GM19025 (cell line): Measurements from ENCODE around the gene TBC1D32.
"Not testable (repeated sequence)": the region's sequence is repeated elsewhere in the genome, so short reads cannot be mapped to it uniquely, and the experiment has no call there.

Experiments used
- ATAC-seq: cut with Tn5 transposase; IDR thresholded peaks from one replicate; pipeline ENCODE4 v1.9.1; 2021; ENCODE audit warnings: mild to moderate bottlenecking, low read depth, moderate library complexity; ENCODE audit not compliant: unreplicated experiment

Gene TBC1D32

GRCh38 chr6:121236984-121237383 lies 97.3 kb downstream of the TBC1D32 start:
- no peak for ATAC-seq

- ATAC-seq: no peak
Measured at GRCh38 chr6:121235386-121235785, 98.9 kb downstream of the TBC1D32 start.

- ATAC-seq: no peak
Measured at GRCh38 chr6:121223930-121224329, 110.3 kb downstream of the TBC1D32 start.

GRCh38 chr6:121223212-121223611 lies 111.1 kb downstream of the TBC1D32 start:
- ATAC-seq: no peak

- no peak for ATAC-seq
Measured at GRCh38 chr6:121222656-121223055, 111.6 kb downstream of the TBC1D32 start.

DNA sequence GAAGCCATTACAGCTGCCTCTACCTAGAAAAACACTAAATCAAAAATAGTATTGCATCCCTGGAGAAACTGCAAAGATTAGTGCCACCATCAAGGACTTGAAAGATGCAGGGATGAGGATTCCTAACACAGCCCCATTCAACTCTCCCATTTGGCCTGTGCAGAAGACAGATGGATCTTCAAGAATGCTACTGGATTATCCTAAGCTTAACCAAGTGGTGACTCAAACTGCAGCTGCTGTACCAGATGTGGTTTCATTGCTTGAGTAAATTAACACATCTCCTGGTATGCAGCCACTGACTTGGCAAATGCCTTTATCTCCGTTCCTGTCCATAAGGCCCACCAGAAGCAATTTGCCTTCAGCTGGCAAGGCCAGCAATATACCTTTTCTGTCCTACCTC lies 117.4 kb downstream of the TBC1D32 start:
- ATAC-seq: no peak

DNA sequence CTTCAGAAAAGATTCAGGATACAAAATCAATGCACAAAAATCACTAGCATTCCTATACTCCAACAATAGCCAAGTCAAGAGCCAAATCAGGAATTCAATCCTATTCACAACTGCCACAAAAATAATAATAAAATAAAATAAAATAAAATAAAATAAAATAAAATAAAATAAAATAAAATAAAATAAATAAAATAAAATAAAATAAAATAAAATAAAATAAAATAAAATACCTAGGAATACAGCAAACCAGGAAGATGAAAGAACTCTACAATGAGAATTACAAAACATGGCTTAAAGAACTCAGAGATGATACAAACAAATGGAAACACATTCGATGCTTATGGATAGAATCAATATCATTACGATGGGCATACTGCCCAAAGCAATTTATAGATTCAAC lies 120.9 kb downstream of the TBC1D32 start:
- ATAC-seq: not testable (repeated sequence)

DNA sequence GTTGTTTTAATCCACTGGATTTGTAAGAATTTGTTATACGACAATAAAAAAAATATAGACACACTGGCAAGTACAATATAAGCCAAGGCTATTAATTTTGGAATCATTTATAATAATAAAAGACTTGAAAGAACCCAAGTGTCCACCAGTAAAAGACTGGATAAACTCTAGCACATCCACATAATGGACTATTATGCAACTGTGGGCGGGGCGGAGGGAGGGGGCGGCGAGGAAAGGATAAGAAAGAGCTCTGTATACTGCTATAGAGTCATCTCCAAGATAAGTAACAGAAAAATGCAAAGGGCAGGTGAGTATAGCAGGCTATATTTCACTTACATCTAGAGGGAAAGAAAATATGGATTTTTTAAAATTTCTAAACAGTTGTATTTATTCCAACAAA lies 123.3 kb downstream of the TBC1D32 start:
- no peak for ATAC-seq

- no peak for ATAC-seq
Measured at GRCh38 chr6:121205569-121205968, 128.7 kb downstream of the TBC1D32 start.

GRCh38 chr6:121201105-121201504 lies 133.2 kb downstream of the TBC1D32 start:
- no peak for ATAC-seq

GRCh38 chr6:121196042-121196441 lies 138.2 kb downstream of the TBC1D32 start:
- not testable (repeated sequence) for ATAC-seq

DNA sequence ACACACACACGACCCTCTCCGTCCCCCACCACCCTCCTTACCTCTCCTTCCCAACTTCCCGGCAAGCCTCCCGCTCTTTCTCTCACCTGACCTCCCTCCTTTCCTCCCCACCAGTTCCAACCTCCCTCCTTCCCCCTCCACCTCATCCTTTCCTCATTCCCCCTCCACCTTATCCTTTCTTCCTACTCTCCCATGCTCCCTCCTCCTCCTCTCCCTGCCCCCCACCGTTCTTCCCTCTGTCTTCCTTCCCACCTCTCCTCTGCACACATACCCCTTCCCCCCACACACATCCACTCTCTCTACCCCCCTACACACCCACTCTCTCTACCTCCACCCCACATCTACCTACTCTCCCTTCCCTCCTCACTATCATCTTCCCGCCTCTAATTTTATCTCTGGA lies 144.2 kb downstream of the TBC1D32 start:
- ATAC-seq: no peak

DNA sequence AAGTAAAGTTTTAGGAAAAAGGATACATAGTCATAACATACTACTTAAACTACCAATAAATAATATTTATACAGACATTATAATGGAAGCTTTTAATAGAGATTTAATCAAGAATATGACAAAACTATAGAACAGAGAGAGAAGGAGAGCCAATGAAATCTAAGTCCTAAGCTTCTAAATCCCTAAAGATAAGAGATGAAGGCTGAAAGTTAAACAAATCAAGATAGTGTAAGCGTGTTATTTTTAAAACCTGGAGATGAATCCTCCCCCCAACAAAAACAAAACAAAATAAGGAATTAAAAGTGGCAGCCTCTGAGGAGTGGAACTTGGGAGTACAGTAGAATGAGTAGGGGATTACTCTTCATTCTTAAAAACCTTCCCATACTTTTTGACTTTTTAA lies 145.9 kb downstream of the TBC1D32 start:
- no peak for ATAC-seq

DNA sequence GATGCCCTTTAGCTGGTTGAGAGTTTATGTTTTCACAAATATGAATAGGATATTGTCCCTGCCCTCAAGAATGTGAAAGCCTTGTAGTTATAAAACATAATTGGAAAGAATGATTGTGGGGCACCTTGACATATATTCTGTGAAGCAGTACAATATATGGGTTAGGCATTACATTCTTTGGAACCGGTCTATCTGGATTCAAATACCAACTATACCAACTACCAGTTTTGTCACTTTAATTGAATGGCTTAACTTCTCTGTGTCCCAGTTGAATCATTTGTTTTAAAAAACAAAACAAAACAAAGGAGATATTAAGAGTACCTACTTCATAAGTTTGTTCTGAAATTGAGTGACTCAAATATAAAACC lies 146.5 kb downstream of the TBC1D32 start:
- ATAC-seq: no peak

DNA sequence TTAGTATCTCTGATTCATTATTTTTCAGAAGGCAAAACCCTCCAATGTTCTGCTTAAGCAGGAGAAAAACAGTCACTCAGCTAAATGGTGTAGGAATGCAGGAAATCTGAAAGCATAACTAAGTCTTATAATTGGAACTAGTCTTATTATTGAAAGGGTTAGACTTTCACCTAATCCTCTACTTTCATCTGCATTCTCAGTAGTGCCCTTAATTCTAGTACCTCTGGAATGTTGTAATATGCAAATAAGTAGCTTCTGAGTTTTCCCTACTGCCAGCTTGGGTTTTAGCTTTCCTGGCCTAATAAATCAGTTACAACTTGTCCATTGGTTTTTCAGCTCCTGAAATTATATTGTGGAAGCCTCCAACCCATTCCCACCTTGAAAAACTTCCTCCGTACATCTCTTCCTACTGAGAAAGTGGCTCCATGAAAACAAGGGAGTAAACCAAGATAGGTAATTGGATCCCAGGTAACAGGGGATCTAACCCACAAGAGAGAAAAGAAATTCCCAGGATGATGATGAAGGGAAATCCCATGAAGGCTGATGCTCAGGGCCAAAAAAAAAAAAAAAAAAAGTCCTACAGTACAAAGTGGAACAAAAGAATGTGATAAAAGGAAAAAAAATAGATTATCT lies 147.0 kb downstream of the TBC1D32 start:
- no peak for ATAC-seq

DNA sequence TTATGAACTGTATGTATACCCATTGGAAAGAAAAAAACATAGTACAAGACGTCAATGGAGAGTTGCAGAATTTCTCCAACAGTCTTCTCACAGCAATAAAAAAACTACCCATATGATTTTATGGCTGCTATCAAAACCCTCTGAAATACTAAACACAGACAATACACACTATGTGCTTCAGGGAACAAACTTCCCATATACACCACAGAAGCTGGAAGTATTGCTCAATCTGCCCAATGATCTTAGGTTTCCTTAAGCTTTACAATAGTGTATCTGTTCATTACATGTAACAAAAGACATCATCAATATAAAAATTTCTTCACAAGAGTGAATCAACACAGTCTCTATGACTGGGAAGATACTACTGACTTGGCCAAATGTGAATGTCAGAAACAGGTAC lies 150.5 kb downstream of the TBC1D32 start:
- ATAC-seq: no peak

GRCh38 chr6:121175827-121176226 lies 158.5 kb downstream of the TBC1D32 start:
- ATAC-seq: no peak

DNA sequence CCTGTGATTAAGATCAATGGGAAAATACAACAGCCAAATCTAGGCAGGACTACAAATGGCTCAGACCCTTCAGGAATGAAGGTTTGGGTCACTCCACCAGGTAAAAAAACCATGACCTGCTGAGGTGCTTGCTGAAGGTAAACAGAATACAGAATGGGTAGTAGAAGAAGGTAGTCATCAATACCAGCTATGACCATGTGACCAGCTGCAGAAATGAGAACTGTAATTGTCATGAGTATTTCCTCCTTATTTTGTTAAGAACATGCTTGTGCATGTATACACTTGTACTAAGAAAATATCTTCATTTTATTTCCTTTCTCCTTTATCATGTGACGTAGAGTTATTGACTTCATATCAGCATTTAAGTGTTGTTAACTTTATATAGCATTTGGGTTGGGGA lies 161.8 kb downstream of the TBC1D32 start:
- not testable (repeated sequence) for ATAC-seq

DNA sequence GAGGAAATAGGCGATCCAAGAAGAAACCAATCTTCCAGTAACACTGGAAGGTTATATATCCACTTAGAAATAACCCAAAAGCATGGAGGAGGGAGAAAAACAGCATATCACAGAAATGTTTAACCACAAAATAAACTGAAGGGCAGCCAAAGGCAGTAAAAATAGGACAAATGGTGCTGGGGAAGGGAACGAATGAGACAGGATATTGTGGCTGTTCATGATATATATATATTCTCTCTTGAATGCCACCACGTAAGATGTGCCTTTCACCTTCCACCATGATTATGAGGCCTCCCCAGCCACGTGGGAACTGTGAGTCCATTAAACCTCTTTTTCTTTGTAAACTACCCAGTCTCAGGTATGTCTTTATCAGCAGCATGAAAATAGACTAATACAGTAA lies 162.4 kb downstream of the TBC1D32 start:
- ATAC-seq: no peak

- ATAC-seq: no peak
Measured at GRCh38 chr6:121161886-121162285, 172.4 kb downstream of the TBC1D32 start.

DNA sequence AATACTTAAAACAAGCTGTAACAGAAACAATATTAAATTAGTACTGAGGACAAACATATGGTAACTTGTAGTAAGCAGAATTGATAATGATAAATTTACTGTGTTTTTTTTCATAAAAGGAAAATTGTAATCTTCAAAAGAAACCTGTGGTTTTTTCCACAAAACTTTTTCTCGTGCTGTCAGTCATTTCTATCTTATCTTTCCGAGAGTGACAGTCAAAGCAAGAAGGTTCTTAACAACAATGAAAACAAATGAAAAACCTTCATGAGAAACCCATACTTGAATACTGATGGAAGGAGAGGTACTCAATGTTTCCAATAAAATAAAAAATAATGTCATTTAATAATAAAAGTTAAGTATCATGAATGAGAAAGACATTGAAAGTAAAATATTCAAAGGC lies 174.0 kb downstream of the TBC1D32 start:
- ATAC-seq: no peak

GRCh38 chr6:121158891-121159290 lies 175.4 kb downstream of the TBC1D32 start:
- ATAC-seq: no peak

DNA sequence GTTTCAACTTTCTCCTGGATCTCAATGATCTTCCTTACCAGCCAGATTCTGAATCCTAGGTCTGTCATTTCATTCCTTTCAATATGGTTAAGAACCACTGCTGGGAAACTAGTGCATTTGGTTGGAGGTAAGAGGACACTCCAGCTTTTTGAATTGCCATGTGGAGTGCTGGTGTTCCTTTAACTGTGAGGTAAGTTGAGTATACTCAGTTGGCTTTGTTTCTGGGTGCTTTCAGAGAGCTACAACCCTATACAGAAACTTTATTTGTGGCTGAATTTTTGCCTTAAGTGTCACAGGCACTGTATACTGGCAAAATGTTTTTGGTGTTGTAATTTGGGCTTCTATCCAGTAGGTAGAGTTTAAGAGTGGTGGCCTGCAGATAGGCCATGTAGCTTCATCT lies 175.8 kb downstream of the TBC1D32 start:
- no peak for ATAC-seq
